Measurements from ENCODE around the gene MXI1. TPM values are rescaled to one million over a fixed set of nuclear protein-coding genes. Genes with fewer than 3 reads are reported as not detected.
A peak's percentile ranks its signal among the peaks of the same experiment; 100 is the strongest.

Gene MXI1
- total RNA-seq, 1 experiment from 2014 or later: 16.6 TPM

GRCh38 chr10:110284262-110284661, 76.9 kb downstream of the MXI1 start:
- no peak for TF ChIP-seq NFATC4 (CRISPR knock-in tag; IDR thresholded peaks at IDR 0.05)
- no peak for TF ChIP-seq MYBL2 (CRISPR knock-in tag; IDR thresholded peaks at IDR 0.05)
- TF ChIP-seq ZNF416 (CRISPR knock-in tag; IDR thresholded peaks at IDR 0.05): no peak
- no peak for TF ChIP-seq ZNF317 (CRISPR knock-in tag; IDR thresholded peaks at IDR 0.05; ENCODE audit: borderline replicate concordance, low read depth)
- TF ChIP-seq NFYB (CRISPR knock-in tag; conservative IDR thresholded peaks at IDR 0.05; ENCODE audit: low read depth): no peak
- no peak for TF ChIP-seq IRF1 (CRISPR knock-in tag; IDR thresholded peaks at IDR 0.05)
- TF ChIP-seq ZNF263 (CRISPR knock-in tag; IDR thresholded peaks at IDR 0.05; ENCODE audit: low read depth): no peak
- no peak for TF ChIP-seq NR3C1 (CRISPR knock-in tag; conservative IDR thresholded peaks at IDR 0.05; ENCODE audit: low read depth)
- no peak for TF ChIP-seq GABPB1 (CRISPR knock-in tag; IDR thresholded peaks at IDR 0.05)
- TF ChIP-seq TEAD4 (CRISPR knock-in tag; IDR thresholded peaks at IDR 0.05): no peak
- TF ChIP-seq ZNF532 (CRISPR knock-in tag; IDR thresholded peaks at IDR 0.05; ENCODE audit: borderline replicate concordance): no peak
- no peak for TF ChIP-seq CBFB (CRISPR knock-in tag; IDR thresholded peaks at IDR 0.05; ENCODE audit: low read depth)
- no peak for TF ChIP-seq JAZF1 (CRISPR knock-in tag; IDR thresholded peaks at IDR 0.05)
- TF ChIP-seq ZNF121 (CRISPR knock-in tag; IDR thresholded peaks at IDR 0.05): no peak
- no peak for TF ChIP-seq MAX (CRISPR knock-in tag; IDR thresholded peaks at IDR 0.05)
- TF ChIP-seq STAT6 (CRISPR knock-in tag; conservative IDR thresholded peaks at IDR 0.05; ENCODE audit: low read depth): no peak
- TF ChIP-seq ZMAT4 (CRISPR knock-in tag; IDR thresholded peaks at IDR 0.05): no peak
- TF ChIP-seq KAT7 (CRISPR knock-in tag; IDR thresholded peaks at IDR 0.05; ENCODE audit: borderline replicate concordance): no peak
- DNase-seq (ENCODE audit: low spot score) (no peak), ATAC-seq (no peak)
- no peak overlapping the region for H3K4me3 Mint-ChIP-seq
- no peaks in the 10 kb centered on the region for H3K9me3 Mint-ChIP-seq
- no peak overlapping the region for H3K27ac Mint-ChIP-seq
- peaks cover 11% of the 10 kb centered on the region for H3K36me3 Mint-ChIP-seq
- no peaks in the 10 kb centered on the region for H3K27me3 Mint-ChIP-seq (ENCODE audit: low read depth)
- CTCF ChIA-PET: no interaction called here
- H3K4me1 Mint-ChIP-seq: peaks cover 29% of the 10 kb centered on the region
- POLR2A ChIA-PET: interaction anchor here (0.6 kb wide), 1 partner anchor 74 kb away, joined by 3 read pairs; no protein-coding TSS in a partner anchor

- H3K4me3 Mint-ChIP-seq: no peak overlapping the region
- CTCF ChIA-PET: interaction anchor here (1.0 to 1.4 kb wide), 5 partner anchors 59 to 401 kb away, joined by 3 to 5 read pairs (median 5); no protein-coding TSS in a partner anchor
- H3K4me1 Mint-ChIP-seq: peaks cover 28% of the 10 kb centered on the region
- POLR2A ChIA-PET: interaction anchor here (0.6 kb wide), 1 partner anchor 10 kb away, joined by 5 read pairs; no protein-coding TSS in a partner anchor
- no peaks in the 10 kb centered on the region for H3K9me3 Mint-ChIP-seq
- no peak for TF ChIP-seq ATF3 (CRISPR knock-in tag; conservative IDR thresholded peaks at IDR 0.05)
- peak; percentile 20; the same call in 1 of the 2 replicates for TF ChIP-seq ZNF671 (CRISPR knock-in tag; IDR thresholded peaks at IDR 0.05)
- H3K36me3 Mint-ChIP-seq: peaks cover 12% of the 10 kb centered on the region
- no peak for DNase-seq (ENCODE audit: low spot score)
- no peaks in the 10 kb centered on the region for H3K27me3 Mint-ChIP-seq (ENCODE audit: low read depth)
- ATAC-seq: peak; percentile 73
- H3K27ac Mint-ChIP-seq: no peak overlapping the region
These were observed 78.1 kb downstream of the MXI1 start for GRCh38 chr10:110285501-110285900.

Measured in WTC11 (cell line).